Large intestine (tissue), 3 donors: ENCODE measurements around the gene LMF1. TPM values are rescaled to one million over a fixed set of nuclear protein-coding genes. Genes with fewer than 3 reads are reported as not detected.

Experiments used
- DNase-seq, 2 donors: peaks; one replicate each; pipeline versions ENCODE4 v3.0.0 to v3.0.0-alpha.2; 2013
- H3K27ac ChIP-seq: one replicate; pipeline ENCODE4 v1.5.1; 2013; ENCODE audit warnings: low read length
- H3K27me3 ChIP-seq: 2 replicates; pipeline ENCODE4 v1.6.1; 2013; ENCODE audit warnings: low read length; ENCODE audit not compliant: control insufficient read depth, insufficient read depth
- H3K36me3 ChIP-seq: 2 replicates; pipeline ENCODE4 v1.6.1; 2013; ENCODE audit warnings: low read length; ENCODE audit not compliant: control insufficient read depth, insufficient read depth
- H3K4me1 ChIP-seq: one replicate; pipeline ENCODE4 v1.6.1; 2013; ENCODE audit warnings: low read length; ENCODE audit not compliant: control insufficient read depth, insufficient read depth
- H3K4me3 ChIP-seq: one replicate; pipeline ENCODE4 v1.5.1; 2013; ENCODE audit warnings: low read length
- H3K9me3 ChIP-seq: one replicate; pipeline ENCODE4 v1.6.1; 2013; ENCODE audit warnings: mild to moderate bottlenecking, low read depth, low read length, moderate library complexity; ENCODE audit not compliant: control insufficient read depth
- WGBS: methylation state at CpG from one replicate; pipeline ENCODE4 v1.1.5; 2013; ENCODE audit warnings: low lambda C conversion rate; ENCODE audit not compliant: insufficient coverage; 5-methylcytosine and 5-hydroxymethylcytosine counted together
- polyA plus RNA-seq: library from polyadenylated mRNA; unstranded; fragments of 120-200 nt; gene quantifications from one replicate; pipeline ENCODE4 v1.2.1, GENCODE V29; 2013

Gene LMF1
- polyA plus RNA-seq, 1 donor, result 17.2 TPM

- no peak overlapping the region for H3K4me3 ChIP-seq
- H3K9me3 ChIP-seq, result peaks cover 41% of the 10 kb centered on the region
- DNase-seq, result no peak
- H3K27me3 ChIP-seq, result no peaks in the 10 kb centered on the region
- WGBS, result no CpG with 5 or more reads among the region's 24 CpGs
- peaks cover 17% of the 10 kb centered on the region for H3K4me1 ChIP-seq
- H3K27ac ChIP-seq, result no peak overlapping the region
- H3K36me3 ChIP-seq, result no peaks in the 10 kb centered on the region
Observed at GRCh38 chr16:830871-831570, 139.8 kb downstream of the LMF1 start.

GRCh38 chr16:830107-830870 is 140.5 kb downstream of the LMF1 start:
- Histone ChIP-seq H3K27me3 (no peaks in the 10 kb centered on the region), H3K36me3 (no peaks in the 10 kb centered on the region), H3K4me1 (peaks cover 17% of the 10 kb centered on the region), H3K9me3 (peaks cover 34% of the 10 kb centered on the region), H3K27ac (no peak overlapping the region), H3K4me3 (no peak overlapping the region)
- WGBS, result no CpG with 5 or more reads among the region's 43 CpGs
- no peak for DNase-seq

- no peaks in the 10 kb centered on the region for H3K36me3 ChIP-seq
- peaks cover 17% of the 10 kb centered on the region for H3K4me1 ChIP-seq
- no peaks in the 10 kb centered on the region for H3K27me3 ChIP-seq
- H3K9me3 ChIP-seq, result peaks cover 30% of the 10 kb centered on the region
- no peak overlapping the region for H3K4me3 ChIP-seq
- no peak for DNase-seq
- no peak overlapping the region for H3K27ac ChIP-seq
- no CpG with 5 or more reads among the region's 17 CpGs for WGBS
Observed at GRCh38 chr16:828891-829290, 141.9 kb downstream of the LMF1 start.

- DNase-seq, result no peak
- H3K9me3 ChIP-seq, result peaks cover 22% of the 10 kb centered on the region
- H3K27ac ChIP-seq, result no peak overlapping the region
- no peaks in the 10 kb centered on the region for H3K27me3 ChIP-seq
- WGBS, result no CpG with 5 or more reads among the region's 24 CpGs
- peaks cover 11% of the 10 kb centered on the region for H3K4me1 ChIP-seq
- H3K4me3 ChIP-seq, result no peak overlapping the region
- H3K36me3 ChIP-seq, result no peaks in the 10 kb centered on the region
Observed at GRCh38 chr16:827513-827912, 143.3 kb downstream of the LMF1 start.

- DNase-seq, result no peak
- H3K27me3 ChIP-seq, result no peaks in the 10 kb centered on the region
- no CpG with 5 or more reads among the region's 36 CpGs for WGBS
Observed at GRCh38 chr16:825341-826061, 145.3 kb downstream of the LMF1 start.

GRCh38 chr16:824601-825000 is 146.2 kb downstream of the LMF1 start:
- Histone ChIP-seq H3K4me1 (no peaks in the 10 kb centered on the region), H3K27ac (no peak overlapping the region), H3K9me3 (peaks cover 6% of the 10 kb centered on the region), H3K4me3 (no peak overlapping the region), H3K36me3 (no peaks in the 10 kb centered on the region), H3K27me3 (no peaks in the 10 kb centered on the region)
- no peak for DNase-seq
- no CpG with 5 or more reads among the region's 25 CpGs for WGBS

More at GRCh38 chr16:825341-826061, 145.3 kb downstream of the LMF1 start:
- Histone ChIP-seq H3K4me1 (no peaks in the 10 kb centered on the region), H3K9me3 (peaks cover 10% of the 10 kb centered on the region), H3K36me3 (no peaks in the 10 kb centered on the region), H3K27ac (no peak overlapping the region), H3K4me3 (no peak overlapping the region)

- H3K27me3 ChIP-seq, result peaks cover 2% of the 10 kb centered on the region
- H3K27ac ChIP-seq, result no peak overlapping the region
- H3K4me3 ChIP-seq, result no peak overlapping the region
- H3K9me3 ChIP-seq, result peaks cover 6% of the 10 kb centered on the region
- DNase-seq, result no peak
- no CpG with 5 or more reads among the region's 22 CpGs for WGBS
- no peaks in the 10 kb centered on the region for H3K36me3 ChIP-seq
- H3K4me1 ChIP-seq, result no peaks in the 10 kb centered on the region
Observed at GRCh38 chr16:824194-824593, 146.6 kb downstream of the LMF1 start.

- Histone ChIP-seq H3K4me3 (no peak overlapping the region), H3K36me3 (no peaks in the 10 kb centered on the region), H3K4me1 (no peaks in the 10 kb centered on the region), H3K9me3 (peaks cover 6% of the 10 kb centered on the region), H3K27me3 (peaks cover 11% of the 10 kb centered on the region), H3K27ac (no peak overlapping the region)
- WGBS, result no CpG with 5 or more reads among the region's 9 CpGs
- DNase-seq, result no peak
Observed at GRCh38 chr16:822909-823297, 147.9 kb downstream of the LMF1 start.

- WGBS, result no CpG with 5 or more reads among the region's 21 CpGs
- Histone ChIP-seq H3K4me1 (no peaks in the 10 kb centered on the region), H3K4me3 (no peak overlapping the region), H3K27me3 (peaks cover 17% of the 10 kb centered on the region), H3K27ac (no peak overlapping the region), H3K36me3 (no peaks in the 10 kb centered on the region), H3K9me3 (peaks cover 6% of the 10 kb centered on the region)
- no peak for DNase-seq
Observed at GRCh38 chr16:822174-822908, 148.4 kb downstream of the LMF1 start.

- Histone ChIP-seq H3K36me3 (no peaks in the 10 kb centered on the region), H3K9me3 (peaks cover 11% of the 10 kb centered on the region), H3K4me3 (no peak overlapping the region), H3K4me1 (no peaks in the 10 kb centered on the region), H3K27ac (no peak overlapping the region), H3K27me3 (peaks cover 23% of the 10 kb centered on the region)
- no CpG with 5 or more reads among the region's 13 CpGs for WGBS
- DNase-seq, result no peak
Observed at GRCh38 chr16:821751-822150, 149.0 kb downstream of the LMF1 start.
